ENCODE results near the gene LZTS3.
A peak's percentile ranks its signal among the peaks of the same experiment; 100 is the strongest.

The LZTS3 gene

DNA sequence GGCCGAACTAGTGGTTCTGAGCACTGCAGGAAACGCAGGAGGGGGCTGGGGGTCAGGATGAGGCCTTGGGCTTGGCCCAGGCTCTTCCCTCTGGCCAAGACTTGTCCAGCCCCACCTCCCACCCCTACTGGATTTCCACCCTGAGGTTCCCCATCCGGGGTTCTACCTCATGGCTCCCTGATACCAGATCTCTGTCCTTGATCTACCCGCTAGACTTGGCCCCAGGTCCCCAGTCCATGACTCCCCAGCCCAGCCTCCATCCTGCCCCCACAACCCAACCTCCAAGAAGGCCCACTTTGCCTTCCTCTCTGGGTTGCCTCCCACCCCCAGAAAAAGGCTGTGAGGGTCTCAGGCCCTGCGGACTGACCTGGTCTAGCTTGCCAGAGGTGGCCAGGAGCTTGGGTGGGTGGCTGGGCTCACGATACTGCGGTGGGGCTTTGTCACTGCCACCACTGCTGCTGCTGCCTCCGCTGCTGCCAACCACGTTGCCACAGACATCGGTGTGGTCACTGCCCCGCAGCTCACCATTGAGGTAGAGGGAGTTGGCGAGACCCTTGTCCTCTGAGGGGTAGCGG is 6.9 kb downstream of the LZTS3 start:
- no peak overlapping the region for H3K27ac Mint-ChIP-seq
- no peak overlapping the region for H3K4me3 Mint-ChIP-seq
- H3K9me3 Mint-ChIP-seq = no peaks in the 10 kb centered on the region
- peaks cover 33% of the 10 kb centered on the region for H3K27me3 Mint-ChIP-seq (ENCODE audit: low read depth)
- no peak for DNase-seq (ENCODE audit: low spot score)
- no peaks in the 10 kb centered on the region for H3K36me3 Mint-ChIP-seq (ENCODE audit: low read depth)
- no peaks in the 10 kb centered on the region for H3K4me1 Mint-ChIP-seq (ENCODE audit: low read depth)

DNA sequence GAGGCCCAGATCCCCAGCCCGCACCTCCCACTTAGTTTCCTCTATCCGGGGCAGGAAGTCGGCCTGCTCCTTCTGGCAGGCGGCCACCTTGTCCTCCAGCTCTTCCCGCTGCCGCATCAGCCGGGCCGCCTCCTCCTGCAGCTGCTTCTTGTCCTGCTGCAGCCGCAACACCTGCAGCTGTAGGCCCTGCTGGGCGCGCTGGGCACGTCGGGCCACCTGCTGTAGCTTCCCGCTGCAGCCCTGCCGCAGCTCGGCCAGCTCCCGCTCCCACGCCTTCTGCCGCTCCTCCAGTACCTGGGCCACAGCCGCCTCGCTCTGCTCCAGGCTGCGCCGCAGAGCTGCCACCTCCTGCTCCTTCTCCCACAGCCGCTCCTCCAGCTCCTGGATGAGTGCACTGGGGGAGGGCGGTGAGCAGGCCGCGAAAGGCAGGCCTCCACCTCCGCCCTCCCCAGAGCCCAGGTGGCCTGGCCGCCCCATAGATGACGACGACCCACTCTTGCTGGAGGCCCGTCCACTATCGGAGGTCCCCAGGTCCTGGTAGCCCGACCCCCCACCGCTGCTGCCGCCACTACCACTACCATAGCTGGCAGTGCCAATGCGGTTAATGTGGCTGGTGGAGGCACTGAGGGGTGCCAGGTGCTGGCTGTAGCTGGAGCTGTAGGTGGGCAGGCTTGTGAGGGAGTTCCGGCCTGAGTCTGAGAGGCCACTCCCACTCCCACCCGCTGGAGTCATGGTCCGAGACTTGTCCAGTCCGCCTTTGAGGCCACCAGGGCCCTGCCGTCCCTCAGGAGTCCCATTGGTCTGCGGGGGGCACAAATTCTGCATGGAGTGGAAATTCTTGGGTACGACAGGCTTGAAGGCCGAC is 7.6 kb downstream of the LZTS3 start:
- no peak overlapping the region for H3K27ac Mint-ChIP-seq
- no peak overlapping the region for H3K4me3 Mint-ChIP-seq
- H3K4me1 Mint-ChIP-seq (ENCODE audit: low read depth) = no peaks in the 10 kb centered on the region
- H3K27me3 Mint-ChIP-seq (ENCODE audit: low read depth) = peaks cover 26% of the 10 kb centered on the region
- no peaks in the 10 kb centered on the region for H3K9me3 Mint-ChIP-seq
- no peaks in the 10 kb centered on the region for H3K36me3 Mint-ChIP-seq (ENCODE audit: low read depth)
- no peak for DNase-seq (ENCODE audit: low spot score)

DNA sequence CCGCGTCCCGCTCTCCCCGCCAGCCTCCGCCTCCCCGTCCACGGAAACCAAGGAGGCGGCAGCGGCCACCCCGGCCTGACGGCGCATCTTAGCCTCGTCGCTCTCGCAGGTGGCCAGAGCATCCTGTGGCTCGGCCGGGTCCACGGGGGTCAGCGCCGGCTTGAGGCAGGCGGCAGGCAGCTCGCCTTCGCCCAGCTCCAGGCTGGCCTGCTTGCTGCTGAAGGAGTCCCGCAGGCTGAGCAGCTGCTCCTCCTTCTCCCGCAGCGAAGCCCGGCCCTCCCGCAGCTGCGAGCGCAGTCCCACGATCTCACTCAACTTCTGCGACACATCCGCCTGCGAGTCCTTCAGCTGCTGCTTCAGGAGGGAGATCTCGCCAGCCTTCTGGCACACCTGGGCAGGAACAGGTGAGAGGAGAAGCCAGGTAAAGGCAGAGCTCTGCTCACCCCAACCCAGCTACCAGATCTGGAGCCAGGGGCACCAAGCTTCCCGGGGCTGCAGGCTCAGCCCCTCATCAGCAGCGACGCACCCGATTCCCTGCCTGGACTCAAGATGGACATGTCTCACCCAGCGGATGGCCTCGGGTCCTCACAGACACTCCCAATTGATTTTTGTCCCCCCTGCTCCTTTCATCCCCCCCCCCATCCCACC is 8.5 kb downstream of the LZTS3 start:
- no peaks in the 10 kb centered on the region for H3K9me3 Mint-ChIP-seq
- DNase-seq (ENCODE audit: low spot score) = no peak
- H3K27me3 Mint-ChIP-seq (ENCODE audit: low read depth) = peaks cover 23% of the 10 kb centered on the region
- H3K36me3 Mint-ChIP-seq (ENCODE audit: low read depth) = no peaks in the 10 kb centered on the region
- H3K27ac Mint-ChIP-seq = no peak overlapping the region
- no peak overlapping the region for H3K4me3 Mint-ChIP-seq
- no peaks in the 10 kb centered on the region for H3K4me1 Mint-ChIP-seq (ENCODE audit: low read depth)

DNA sequence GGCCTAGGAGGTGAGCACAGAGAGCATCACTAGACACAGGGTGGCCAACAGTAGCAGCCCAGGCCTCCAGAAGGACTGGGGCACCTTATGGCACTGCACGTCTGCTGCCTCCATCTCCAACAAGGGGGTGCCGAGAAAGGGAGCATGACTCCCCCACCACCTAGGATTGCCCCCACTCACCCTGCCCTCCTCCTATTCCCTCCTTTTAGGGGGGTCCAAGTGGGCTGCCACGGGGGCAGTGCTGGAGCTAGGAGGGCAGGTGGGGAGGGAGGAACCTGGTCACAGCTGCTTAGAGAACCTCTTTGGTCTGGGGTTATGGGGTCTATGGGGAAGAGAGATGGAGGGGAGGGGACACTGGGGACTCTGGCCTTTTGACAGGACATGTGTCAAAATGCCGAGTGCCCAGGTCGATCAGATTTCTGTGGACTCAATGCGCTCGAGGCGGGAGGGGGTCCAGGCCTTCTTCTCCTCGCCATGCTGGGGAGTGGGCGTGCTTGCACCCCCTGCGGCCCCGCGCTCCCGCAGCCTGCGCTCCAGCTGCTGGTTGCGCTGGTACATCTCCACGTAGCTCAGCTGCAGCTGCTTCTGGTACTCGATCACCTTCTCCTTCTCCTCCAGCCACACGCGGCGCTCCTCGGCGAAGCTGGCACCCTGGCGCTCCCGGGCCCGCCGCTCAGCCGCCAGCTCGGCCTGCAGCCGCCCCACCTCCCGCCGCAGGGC is 9.1 kb downstream of the LZTS3 start:
- DNase-seq (ENCODE audit: low spot score) = no peak
- H3K4me3 Mint-ChIP-seq = no peak overlapping the region
- no peaks in the 10 kb centered on the region for H3K4me1 Mint-ChIP-seq (ENCODE audit: low read depth)

DNA sequence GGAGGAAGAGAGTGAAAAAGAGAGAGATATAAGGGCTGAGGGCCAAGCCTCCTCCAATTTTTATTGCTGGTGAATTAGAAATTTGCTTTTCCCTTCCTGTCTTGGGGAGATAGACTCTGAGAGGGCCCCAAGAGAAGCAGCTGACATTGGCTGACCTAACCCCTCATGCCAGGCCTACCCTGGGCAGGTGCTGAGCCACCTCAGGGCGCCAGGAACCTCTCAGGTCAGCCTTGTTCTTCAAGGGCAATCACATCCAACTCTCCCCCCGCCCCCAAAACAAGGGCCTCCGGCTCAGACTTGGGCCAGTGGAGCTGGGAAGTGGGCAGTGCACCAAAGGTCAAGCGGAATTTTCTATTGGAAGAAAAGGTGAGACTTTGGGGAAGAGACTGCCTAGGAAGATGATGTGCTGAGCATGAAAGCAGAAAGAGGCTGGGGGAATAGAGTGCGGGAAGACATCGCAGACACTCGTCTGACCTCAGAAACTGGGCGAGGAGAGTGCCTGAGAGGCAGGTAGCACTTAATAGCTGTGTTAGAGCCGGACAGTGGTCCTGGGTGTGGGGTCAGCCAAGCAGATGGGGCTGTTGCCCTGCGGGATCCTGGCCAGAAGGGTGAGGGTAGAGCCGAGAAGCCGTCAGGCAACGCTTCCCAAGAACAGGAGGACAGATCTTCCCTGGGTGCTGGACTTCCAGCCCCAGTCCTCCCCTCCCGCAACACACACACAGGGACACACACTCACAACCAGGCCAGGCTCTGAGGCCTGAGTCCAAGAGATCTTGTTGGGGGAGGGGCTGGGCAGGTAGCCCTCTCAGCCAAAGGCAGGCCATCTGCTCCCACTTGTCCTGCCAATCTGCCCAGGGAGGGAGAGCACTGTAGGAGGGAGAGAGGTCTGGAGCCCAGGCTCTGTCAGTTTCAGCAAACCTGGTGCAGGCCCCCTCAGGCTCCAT is 10.0 kb downstream of the LZTS3 start:
- Mint-ChIP-seq H3K27me3 (ENCODE audit: low read depth) (peaks cover 9% of the 10 kb centered on the region), H3K9me3 (no peaks in the 10 kb centered on the region), H3K36me3 (ENCODE audit: low read depth) (peaks cover 3% of the 10 kb centered on the region), H3K27ac (no peak overlapping the region), H3K4me1 (ENCODE audit: low read depth) (peaks cover 6% of the 10 kb centered on the region), H3K4me3 (no peak overlapping the region)
- no peak for DNase-seq (ENCODE audit: low spot score)

More for the DNA sequence above, 9.1 kb downstream of the LZTS3 start:
- H3K9me3 Mint-ChIP-seq = no peaks in the 10 kb centered on the region
- no peaks in the 10 kb centered on the region for H3K36me3 Mint-ChIP-seq (ENCODE audit: low read depth)
- H3K27ac Mint-ChIP-seq = no peak overlapping the region
- H3K27me3 Mint-ChIP-seq (ENCODE audit: low read depth) = peaks cover 17% of the 10 kb centered on the region

DNA sequence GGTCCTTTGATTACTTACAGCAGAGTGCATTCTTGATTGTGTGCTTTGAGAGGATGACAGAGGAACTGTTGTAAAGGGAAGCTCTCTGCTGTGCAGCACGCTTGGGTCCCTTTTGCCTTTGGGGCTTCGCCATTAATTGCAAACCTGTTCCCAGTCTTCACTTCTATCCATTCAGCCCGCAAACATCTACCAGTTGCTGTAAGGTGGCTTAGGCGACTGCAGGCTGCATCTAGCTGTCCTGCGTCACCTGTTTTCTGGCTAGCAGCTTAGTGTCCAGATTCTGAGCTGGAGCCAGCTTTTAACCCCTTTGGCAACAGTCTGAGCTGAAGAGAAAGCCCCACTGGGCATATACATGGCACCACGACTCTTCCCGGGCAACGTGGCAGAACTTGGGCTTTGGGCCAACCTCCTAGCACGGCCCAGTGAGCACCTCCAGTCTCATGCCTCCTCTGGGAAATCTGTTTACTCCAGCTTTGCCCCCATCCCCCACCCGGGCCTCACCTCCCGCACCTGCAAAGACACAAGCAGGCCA is 11.2 kb downstream of the LZTS3 start:
- Mint-ChIP-seq H3K36me3 (ENCODE audit: low read depth) (peaks cover 10% of the 10 kb centered on the region), H3K9me3 (no peaks in the 10 kb centered on the region), H3K4me1 (ENCODE audit: low read depth) (peaks cover 16% of the 10 kb centered on the region), H3K27ac (no peak overlapping the region), H3K27me3 (ENCODE audit: low read depth) (peaks cover under 1% of the 10 kb centered on the region), H3K4me3 (no peak overlapping the region)
- DNase-seq (ENCODE audit: low spot score) = no peak

DNA sequence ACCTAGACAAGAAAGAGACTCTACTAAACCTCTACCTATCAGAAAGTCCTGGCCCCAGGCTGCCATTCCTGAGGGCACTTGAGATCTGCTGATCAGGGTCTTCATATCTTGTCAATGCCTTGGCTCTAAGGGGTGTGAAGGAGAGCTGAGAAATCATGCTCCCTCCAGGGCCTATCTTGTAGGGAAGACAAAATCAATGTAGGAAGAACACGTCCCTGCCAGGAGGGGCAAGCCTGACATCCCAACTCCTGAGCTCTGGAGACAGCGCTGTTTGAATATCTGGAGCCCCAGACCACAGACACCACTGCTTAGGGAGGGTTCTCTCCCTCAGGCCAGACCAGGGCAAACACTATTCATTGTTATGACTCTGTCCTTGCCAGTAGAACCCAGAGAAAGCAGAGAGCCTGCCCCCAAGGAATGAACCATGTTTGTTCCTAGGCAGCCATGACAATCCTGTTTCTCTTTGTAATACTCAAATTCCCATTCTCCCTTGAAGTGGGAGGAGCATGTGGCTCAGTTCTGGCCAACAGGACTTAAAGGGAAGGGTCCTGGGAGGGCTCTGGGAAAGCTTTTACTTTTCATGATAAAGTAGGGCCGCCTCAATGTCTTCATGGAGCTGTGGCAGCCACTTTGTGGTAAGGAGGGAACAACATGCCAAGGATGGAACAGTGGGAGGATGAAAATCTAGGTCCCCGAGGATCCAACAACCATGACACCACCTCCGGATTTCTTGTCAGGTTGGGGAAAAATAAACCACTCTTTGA is 11.9 kb downstream of the LZTS3 start:
- no peak overlapping the region for H3K27ac Mint-ChIP-seq
- peak overlapping the region; percentile 54 for H3K4me3 Mint-ChIP-seq
- H3K36me3 Mint-ChIP-seq (ENCODE audit: low read depth) = peaks cover 16% of the 10 kb centered on the region
- peaks cover 23% of the 10 kb centered on the region for H3K4me1 Mint-ChIP-seq (ENCODE audit: low read depth)
- DNase-seq (ENCODE audit: low spot score) = no peak
- H3K27me3 Mint-ChIP-seq (ENCODE audit: low read depth) = no peaks in the 10 kb centered on the region
- H3K9me3 Mint-ChIP-seq = no peaks in the 10 kb centered on the region

DNA sequence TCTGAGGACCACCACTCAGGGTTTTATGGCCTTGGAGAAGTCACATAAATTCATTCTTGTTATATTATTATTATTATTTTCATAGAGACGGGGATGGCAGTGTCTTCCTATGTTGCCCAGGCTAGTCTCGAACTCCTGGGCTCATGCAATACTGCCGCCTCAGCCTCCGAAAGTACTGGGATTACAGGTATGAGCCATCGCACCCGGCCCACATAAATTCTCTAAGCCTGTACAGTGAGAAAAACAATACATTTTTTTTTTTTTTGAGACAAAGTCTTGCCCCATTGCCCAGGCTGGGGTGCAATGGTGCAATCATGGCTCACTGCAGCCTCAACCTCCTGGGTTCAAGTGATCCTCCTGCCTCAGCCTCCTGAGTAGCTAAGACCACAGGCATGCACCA is 12.9 kb downstream of the LZTS3 start:
- Mint-ChIP-seq H3K27ac (no peak overlapping the region), H3K9me3 (no peaks in the 10 kb centered on the region), H3K4me3 (peak overlapping the region; percentile 15), H3K36me3 (ENCODE audit: low read depth) (peaks cover 20% of the 10 kb centered on the region), H3K27me3 (ENCODE audit: low read depth) (no peaks in the 10 kb centered on the region), H3K4me1 (ENCODE audit: low read depth) (peaks cover 30% of the 10 kb centered on the region)
- no peak for DNase-seq (ENCODE audit: low spot score)

DNA sequence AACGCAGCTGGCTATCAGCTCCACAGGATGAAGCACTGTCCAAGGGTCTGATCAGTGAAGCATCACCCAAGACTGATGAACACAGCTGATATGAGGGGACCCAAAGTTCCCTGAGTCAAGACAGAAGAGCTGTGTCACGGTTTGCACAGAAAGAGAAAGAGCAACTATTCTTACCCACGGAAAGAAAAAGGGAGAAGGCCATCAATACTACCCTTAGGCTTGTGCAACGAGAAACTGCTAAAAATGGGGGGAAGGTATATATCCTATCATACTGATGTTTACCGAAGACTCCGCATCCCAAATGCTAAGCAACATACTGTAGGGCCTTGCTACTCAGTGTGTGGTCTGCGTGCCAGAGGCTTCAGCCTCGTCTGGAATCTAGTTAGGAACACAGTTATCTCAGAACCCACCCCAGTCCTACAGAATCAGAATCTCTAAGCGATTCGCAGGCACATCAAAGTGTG is 14.3 kb downstream of the LZTS3 start:
- Mint-ChIP-seq H3K4me1 (ENCODE audit: low read depth) (peaks cover 32% of the 10 kb centered on the region), H3K9me3 (no peaks in the 10 kb centered on the region), H3K36me3 (ENCODE audit: low read depth) (peaks cover 22% of the 10 kb centered on the region), H3K4me3 (peak overlapping the region; percentile 98), H3K27me3 (ENCODE audit: low read depth) (no peaks in the 10 kb centered on the region), H3K27ac (peak overlapping the region; percentile 94)
- no peak for DNase-seq (ENCODE audit: low spot score)

DNA sequence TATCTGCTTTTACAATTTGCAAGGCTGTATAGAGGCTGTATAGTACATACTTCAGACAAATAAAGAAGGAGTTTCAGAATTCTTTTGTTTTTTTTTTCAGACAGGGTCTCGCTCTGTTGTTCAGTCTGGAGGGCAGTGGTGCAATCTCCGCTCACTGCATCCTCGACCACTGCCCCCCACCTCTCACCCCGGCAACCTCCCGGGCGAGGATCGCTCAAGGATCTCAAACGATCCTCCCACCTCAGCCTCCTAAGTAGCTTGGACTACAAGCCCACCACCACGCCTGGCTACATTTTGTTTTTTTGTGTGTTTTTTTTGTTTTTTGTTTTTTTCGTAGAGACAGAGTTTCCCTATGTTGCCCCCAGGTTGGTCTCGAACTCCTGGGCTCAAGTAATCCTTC is 15.5 kb downstream of the LZTS3 start:
- Mint-ChIP-seq H3K27ac (peak overlapping the region; percentile 85), H3K4me1 (ENCODE audit: low read depth) (peaks cover 37% of the 10 kb centered on the region), H3K4me3 (peak overlapping the region; percentile 98), H3K27me3 (ENCODE audit: low read depth) (no peaks in the 10 kb centered on the region), H3K36me3 (ENCODE audit: low read depth) (peaks cover 24% of the 10 kb centered on the region), H3K9me3 (no peaks in the 10 kb centered on the region)
- DNase-seq (ENCODE audit: low spot score) = no peak

DNA sequence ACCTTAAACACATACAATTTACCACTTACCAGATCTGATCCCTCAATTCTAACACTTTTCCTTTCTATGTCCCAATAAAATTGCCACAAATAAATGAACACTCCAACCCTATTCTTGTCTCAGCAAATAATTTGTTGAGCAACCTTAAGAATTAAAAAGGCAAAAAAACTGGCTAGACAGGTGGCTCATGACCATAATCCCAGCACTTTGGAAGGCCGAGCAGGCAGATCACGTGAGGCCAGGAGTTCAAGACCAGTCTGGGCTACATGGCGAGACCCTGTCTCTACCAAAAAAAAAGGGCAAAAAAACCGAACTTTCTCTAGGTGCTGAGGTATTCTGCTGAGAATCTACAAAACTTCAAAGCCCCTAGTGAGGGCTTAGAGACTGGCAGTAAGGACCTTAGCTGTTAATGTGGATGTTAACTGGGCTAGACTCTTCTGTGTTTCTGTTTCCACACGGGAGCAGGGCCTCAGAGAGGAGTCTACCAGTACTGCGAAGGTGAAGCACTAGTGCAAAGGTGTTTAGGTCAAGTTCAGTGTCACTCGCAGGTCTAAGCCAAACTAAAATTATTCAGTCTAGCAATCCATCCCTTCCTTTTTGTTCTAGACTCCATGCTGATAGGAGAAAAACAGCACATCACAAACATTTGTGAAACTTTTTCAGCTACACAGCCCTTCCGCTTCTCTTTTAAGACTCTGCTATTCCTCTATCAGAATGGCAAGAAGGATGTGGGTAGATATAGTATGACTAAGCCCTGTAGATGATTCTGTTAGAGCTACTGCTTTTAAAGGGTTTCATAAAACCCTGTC is 16.3 kb downstream of the LZTS3 start:
- Mint-ChIP-seq H3K9me3 (no peaks in the 10 kb centered on the region), H3K4me3 (peak overlapping the region; percentile 98), H3K27ac (peak overlapping the region; percentile 85), H3K36me3 (ENCODE audit: low read depth) (peaks cover 24% of the 10 kb centered on the region), H3K27me3 (ENCODE audit: low read depth) (no peaks in the 10 kb centered on the region), H3K4me1 (ENCODE audit: low read depth) (peaks cover 37% of the 10 kb centered on the region)
- peak; percentile 13 for DNase-seq (ENCODE audit: low spot score)
